Measurements from ENCODE around the gene RTCB. TPM values are rescaled to one million over a fixed set of nuclear protein-coding genes. Genes with fewer than 3 reads are reported as not detected.

Gene RTCB
- total and polyA plus RNA-seq, 8 donors = 27.2 to 131 (median 62.2) TPM

DNA sequence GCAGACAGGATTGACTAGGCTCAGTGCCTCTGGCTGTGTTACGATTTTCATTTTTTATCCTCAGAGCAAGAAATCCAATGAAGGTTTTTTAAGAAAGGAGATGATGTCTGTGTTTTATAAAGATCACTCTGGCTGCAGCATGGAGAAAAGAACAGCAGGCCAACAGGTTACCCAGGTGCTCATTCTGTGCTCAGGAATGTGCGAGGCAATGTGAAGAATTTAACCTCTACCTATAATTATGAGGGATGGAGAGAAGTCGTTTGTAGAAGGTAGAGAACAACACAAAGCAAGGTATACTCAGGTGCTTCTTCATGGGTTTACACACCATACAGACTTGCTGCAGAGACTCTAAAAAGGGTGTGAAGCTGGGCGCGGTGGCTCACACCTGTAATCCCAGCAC, 10.0 kb upstream of the RTCB start:
- Histone ChIP-seq H3K9me3 (no peaks in the 10 kb centered on the region), H3K27me3 (peaks cover 0 to 64% (median 21%) of the 10 kb centered on the region in 3 donors), H3K4me1 (no peaks in the 10 kb centered on the region), H3K4me3 (no peak overlapping the region), H3K36me3 (no peaks in the 10 kb centered on the region), H3K27ac (no peak overlapping the region)
- TF ChIP-seq POLR2A (IDR thresholded peaks at IDR 0.05) (no peak), EP300 (IDR thresholded peaks at IDR 0.05) (no peak), POLR2AphosphoS5 (IDR thresholded peaks at IDR 0.05) (no peak)
- TF ChIP-seq, protein P1, sequence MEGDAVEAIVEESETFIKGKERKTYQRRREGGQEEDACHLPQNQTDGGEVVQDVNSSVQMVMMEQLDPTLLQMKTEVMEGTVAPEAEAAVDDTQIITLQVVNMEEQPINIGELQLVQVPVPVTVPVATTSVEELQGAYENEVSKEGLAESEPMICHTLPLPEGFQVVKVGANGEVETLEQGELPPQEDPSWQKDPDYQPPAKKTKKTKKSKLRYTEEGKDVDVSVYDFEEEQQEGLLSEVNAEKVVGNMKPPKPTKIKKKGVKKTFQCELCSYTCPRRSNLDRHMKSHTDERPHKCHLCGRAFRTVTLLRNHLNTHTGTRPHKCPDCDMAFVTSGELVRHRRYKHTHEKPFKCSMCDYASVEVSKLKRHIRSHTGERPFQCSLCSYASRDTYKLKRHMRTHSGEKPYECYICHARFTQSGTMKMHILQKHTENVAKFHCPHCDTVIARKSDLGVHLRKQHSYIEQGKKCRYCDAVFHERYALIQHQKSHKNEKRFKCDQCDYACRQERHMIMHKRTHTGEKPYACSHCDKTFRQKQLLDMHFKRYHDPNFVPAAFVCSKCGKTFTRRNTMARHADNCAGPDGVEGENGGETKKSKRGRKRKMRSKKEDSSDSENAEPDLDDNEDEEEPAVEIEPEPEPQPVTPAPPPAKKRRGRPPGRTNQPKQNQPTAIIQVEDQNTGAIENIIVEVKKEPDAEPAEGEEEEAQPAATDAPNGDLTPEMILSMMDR (IDR thresholded peaks at IDR 0.05) = no peak
- no peak for DNase-seq
- intact Hi-C loops (cut with DNase I; ENCODE audit: low total_unique reads) = no loop called here
- WGBS, 5 donors = 72 to 81% (median 77%) methylated on average over 5 of the region's 5 CpGs

DNA sequence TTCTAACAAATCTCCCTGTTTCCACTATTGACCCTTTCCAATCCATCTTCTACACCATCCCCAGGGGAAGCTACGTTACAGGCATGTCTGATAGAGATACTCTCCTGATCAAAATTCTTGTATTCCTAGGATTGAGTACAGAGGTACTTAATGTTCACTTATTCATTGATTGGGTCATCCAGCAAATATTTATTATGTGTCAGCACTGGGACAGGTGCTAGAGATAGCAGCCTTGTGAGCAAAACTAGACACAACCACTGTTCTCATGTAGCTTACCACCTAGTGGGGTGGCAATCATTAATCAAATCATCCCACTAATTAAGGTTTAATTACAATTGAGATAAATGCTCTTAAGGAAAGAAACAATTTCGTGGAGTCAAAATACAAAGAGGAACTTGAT, 9.4 kb upstream of the RTCB start:
- no peak overlapping the region for H3K4me3 ChIP-seq
- no peak for DNase-seq
- intact Hi-C loops (cut with DNase I; ENCODE audit: low total_unique reads) = no loop called here
- H3K4me1 ChIP-seq = no peaks in the 10 kb centered on the region
- H3K27ac ChIP-seq = no peak overlapping the region
- 17 to 31% (median 23%) methylated on average over 2 of the region's 2 CpGs for WGBS, 5 donors
- TF ChIP-seq, protein P1 (IDR thresholded peaks at IDR 0.05) = no peak
- TF ChIP-seq POLR2A (IDR thresholded peaks at IDR 0.05) (no peak), POLR2AphosphoS5 (IDR thresholded peaks at IDR 0.05) (no peak), EP300 (IDR thresholded peaks at IDR 0.05) (no peak)
- no peaks in the 10 kb centered on the region for H3K9me3 ChIP-seq
- peaks cover 0 to 60% (median 21%) of the 10 kb centered on the region in 3 donors for H3K27me3 ChIP-seq
- no peaks in the 10 kb centered on the region for H3K36me3 ChIP-seq

DNA sequence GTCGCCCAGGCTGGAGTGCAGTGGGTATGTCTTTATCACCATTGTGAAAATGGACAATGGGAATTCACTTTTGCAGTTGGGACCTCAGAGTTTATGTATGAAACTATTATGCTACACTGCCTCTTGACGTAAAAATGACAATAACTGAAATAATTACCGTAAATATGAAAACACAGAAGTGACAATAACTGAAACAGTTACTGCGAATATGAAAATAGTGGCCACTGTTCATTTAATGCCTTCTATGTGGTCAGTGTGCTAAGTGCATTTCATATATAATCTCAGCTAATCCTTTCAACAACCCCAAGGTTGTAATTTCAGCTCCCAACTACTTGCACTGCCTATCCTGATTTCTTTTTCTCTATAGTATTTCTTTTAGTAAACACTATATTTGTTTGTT, 5.9 kb upstream of the RTCB start:
- TF ChIP-seq, protein P1 (IDR thresholded peaks at IDR 0.05) = no peak
- TF ChIP-seq EP300 (IDR thresholded peaks at IDR 0.05) (no peak), POLR2AphosphoS5 (IDR thresholded peaks at IDR 0.05) (no peak), POLR2A (IDR thresholded peaks at IDR 0.05) (no peak)
- intact Hi-C loops (cut with DNase I; ENCODE audit: low total_unique reads) = loop anchor here (10.0 kb wide), 1 partner anchor 47 kb away; the partner anchor contains the start of gene BPIFC
- no peaks in the 10 kb centered on the region for H3K36me3 ChIP-seq
- H3K4me1 ChIP-seq = peaks cover 0 to 2% (median 0%) of the 10 kb centered on the region in 4 donors
- H3K27ac ChIP-seq = no peak overlapping the region
- peaks cover 0 to 40% (median 21%) of the 10 kb centered on the region in 3 donors for H3K27me3 ChIP-seq
- no peak overlapping the region for H3K4me3 ChIP-seq
- no peak for DNase-seq
- WGBS, 5 donors = 66 to 75% (median 71%) methylated on average over 4 of the region's 4 CpGs
- H3K9me3 ChIP-seq = no peaks in the 10 kb centered on the region

DNA sequence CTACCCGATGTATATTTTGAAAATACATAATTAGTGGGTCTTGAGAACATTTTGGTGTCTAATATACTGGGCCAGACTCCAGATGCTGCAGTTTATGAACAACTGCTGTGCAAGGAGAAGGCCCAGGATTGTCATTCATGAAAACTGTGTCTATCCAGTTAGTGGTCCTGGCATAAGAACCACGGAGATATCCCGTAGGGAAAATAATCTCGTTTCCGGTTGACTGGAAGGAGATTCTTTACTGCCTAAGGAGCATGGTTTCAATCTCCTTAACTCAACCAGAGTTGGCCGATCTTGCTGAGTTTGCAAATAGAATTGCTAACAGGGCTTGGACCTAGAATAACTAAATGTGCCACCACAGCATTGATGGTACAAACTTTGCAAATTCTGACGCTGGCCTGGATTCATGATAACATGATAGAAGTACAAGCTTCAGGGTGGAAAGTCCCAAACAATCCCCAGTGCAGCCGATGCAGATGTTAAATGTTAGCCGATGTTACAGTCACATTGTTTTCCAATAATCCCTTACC, 4.6 kb upstream of the RTCB start:
- TF ChIP-seq POLR2A (IDR thresholded peaks at IDR 0.05) = no peak
- no peak for TF ChIP-seq EP300 (IDR thresholded peaks at IDR 0.05)
- TF ChIP-seq POLR2AphosphoS5 (IDR thresholded peaks at IDR 0.05) = no peak
- no peak overlapping the region for H3K4me3 ChIP-seq
- peak in 1 of 2 donors; percentile 17 for DNase-seq
- peaks cover 0 to 28% (median 10%) of the 10 kb centered on the region in 3 donors for H3K27me3 ChIP-seq
- 77 to 83% (median 82%) methylated on average over 9 of the region's 9 CpGs for WGBS, 5 donors
- H3K9me3 ChIP-seq = no peaks in the 10 kb centered on the region
- H3K4me1 ChIP-seq = peaks cover 0 to 8% (median 6%) of the 10 kb centered on the region in 4 donors
- no peaks in the 10 kb centered on the region for H3K36me3 ChIP-seq
- intact Hi-C loops (cut with DNase I; ENCODE audit: low total_unique reads) = loop anchor here (10.0 kb wide), 1 partner anchor 48 kb away; the partner anchor contains the start of gene BPIFC
- no peak overlapping the region for H3K27ac ChIP-seq

DNA sequence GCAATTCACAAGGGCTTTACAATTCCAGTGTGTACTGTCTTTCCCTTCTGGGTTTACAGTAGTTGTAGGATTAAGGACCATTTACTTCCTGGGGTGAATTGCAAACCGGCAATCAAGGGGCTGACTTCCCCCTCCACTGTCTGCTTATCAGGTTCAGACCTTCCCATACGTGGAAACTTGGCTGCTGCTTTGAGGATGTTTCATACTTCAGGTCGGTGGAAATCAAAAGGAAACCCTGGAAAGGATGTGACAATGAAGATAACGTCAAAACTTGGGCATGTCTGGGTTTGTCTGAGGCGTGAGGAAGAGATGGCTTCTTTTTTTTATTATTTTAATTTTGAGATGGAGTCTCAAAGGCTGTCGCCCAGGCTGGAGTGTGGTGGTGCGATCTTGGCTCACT, 2.1 kb upstream of the RTCB start:
- no peak overlapping the region for H3K4me3 ChIP-seq
- TF ChIP-seq, protein P1 (IDR thresholded peaks at IDR 0.05) = no peak
- TF ChIP-seq POLR2A (IDR thresholded peaks at IDR 0.05) (no peak), POLR2AphosphoS5 (IDR thresholded peaks at IDR 0.05) (no peak), EP300 (IDR thresholded peaks at IDR 0.05) (no peak)
- H3K36me3 ChIP-seq = no peaks in the 10 kb centered on the region
- DNase-seq = no peak
- peaks cover 16 to 31% (median 28%) of the 10 kb centered on the region in 4 donors for H3K4me1 ChIP-seq
- 57 to 72% (median 63%) methylated on average over 7 of the region's 7 CpGs for WGBS, 5 donors
- no peak overlapping the region for H3K27ac ChIP-seq
- H3K9me3 ChIP-seq = no peaks in the 10 kb centered on the region
- peaks cover 0 to 21% (median 7%) of the 10 kb centered on the region in 3 donors for H3K27me3 ChIP-seq
- intact Hi-C loops (cut with DNase I; ENCODE audit: low total_unique reads) = loop anchor here (10.0 kb wide), 1 partner anchor 51 kb away; the partner anchor contains the start of gene BPIFC

All from stomach (tissue), 9 donors.